Activated T-cell treated with anti-CD3 and anti-CD28 coated beads, Interleukin-2, amount 50 U/mL, for 24 hours (primary cell): ENCODE data around the gene MAN1C1.

Experiments
- DNase-seq: peaks from one replicate; pipeline ENCODE4 v3.0.0-alpha.2; 2020
- H3K27ac Mint-ChIP-seq: 2 replicates; pipeline ENCODE4 v1.8.0; 2020; ENCODE audit warnings: mild to moderate bottlenecking, mixed read lengths
- H3K27me3 Mint-ChIP-seq: 2 replicates; pipeline ENCODE4 v1.8.0; 2020; ENCODE audit warnings: mixed read lengths
- H3K36me3 Mint-ChIP-seq: 2 replicates; pipeline ENCODE4 v1.8.0; 2020; ENCODE audit warnings: low read depth, mixed read lengths
- H3K4me1 Mint-ChIP-seq: 2 replicates; pipeline ENCODE4 v1.8.0; 2020; ENCODE audit warnings: low read depth, mixed read lengths
- H3K4me3 Mint-ChIP-seq: 2 replicates; pipeline ENCODE4 v1.8.0; 2020; ENCODE audit warnings: mild to moderate bottlenecking, moderate library complexity, mixed read lengths
- H3K9me3 Mint-ChIP-seq: 2 replicates; pipeline ENCODE4 v1.8.0; 2020; ENCODE audit warnings: mixed read lengths

The MAN1C1 gene

DNA sequence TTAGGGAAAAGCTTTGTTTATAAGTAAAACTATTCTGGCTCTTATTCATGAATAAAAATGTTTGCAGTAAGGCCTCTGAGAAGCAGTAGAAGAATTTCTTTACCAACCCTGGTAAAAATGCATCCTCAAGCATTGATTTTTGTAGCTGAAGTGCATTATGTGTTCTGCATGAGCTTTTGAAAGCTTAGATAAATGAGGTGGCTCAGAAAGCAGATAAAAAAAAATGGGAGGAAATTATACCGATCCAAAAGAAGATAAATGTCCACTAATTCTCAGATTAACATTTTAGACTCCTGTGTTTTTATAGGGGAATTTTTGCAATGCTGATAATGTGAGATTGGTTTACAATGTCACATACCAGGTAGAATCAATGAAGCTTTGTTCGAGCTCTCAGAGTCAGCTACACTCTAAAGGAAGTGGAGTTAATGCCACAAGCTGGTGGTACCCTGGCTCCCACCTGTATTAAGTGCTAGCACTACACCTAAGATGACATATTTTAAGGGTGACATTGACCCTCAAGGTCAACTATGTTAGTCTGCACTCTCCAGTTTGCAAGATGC lies 97.9 kb downstream of the MAN1C1 start:
- Mint-ChIP-seq H3K27me3 (no peaks in the 10 kb centered on the region), H3K4me1 (peaks cover 56% of the 10 kb centered on the region), H3K36me3 (no peaks in the 10 kb centered on the region), H3K9me3 (no peaks in the 10 kb centered on the region), H3K4me3 (no peak overlapping the region), H3K27ac (no peak overlapping the region)
- DNase-seq = no peak

DNA sequence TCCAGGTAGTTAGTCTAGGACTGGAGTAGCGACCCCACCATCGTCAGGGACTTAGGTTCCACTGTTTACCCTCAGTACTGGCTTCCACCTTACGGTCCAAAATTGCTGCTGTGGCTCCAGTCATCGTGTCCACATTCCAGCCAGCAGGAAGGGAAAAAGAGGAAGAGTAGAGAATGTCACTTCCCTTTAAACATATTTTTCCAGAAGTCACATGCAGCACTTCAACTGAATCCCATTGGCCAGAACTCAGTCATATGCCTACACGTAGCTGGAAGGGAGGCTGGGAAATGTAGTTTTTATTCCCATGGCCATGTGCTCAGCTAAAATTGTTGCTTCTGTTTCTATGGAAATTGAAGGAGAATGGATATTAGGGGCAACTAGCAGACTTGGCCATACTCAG lies 99.3 kb downstream of the MAN1C1 start:
- H3K27ac Mint-ChIP-seq = no peak overlapping the region
- DNase-seq = peak; percentile 23
- no peak overlapping the region for H3K4me3 Mint-ChIP-seq
- H3K4me1 Mint-ChIP-seq = peaks cover 51% of the 10 kb centered on the region
- no peaks in the 10 kb centered on the region for H3K36me3 Mint-ChIP-seq
- no peaks in the 10 kb centered on the region for H3K27me3 Mint-ChIP-seq
- no peaks in the 10 kb centered on the region for H3K9me3 Mint-ChIP-seq

DNA sequence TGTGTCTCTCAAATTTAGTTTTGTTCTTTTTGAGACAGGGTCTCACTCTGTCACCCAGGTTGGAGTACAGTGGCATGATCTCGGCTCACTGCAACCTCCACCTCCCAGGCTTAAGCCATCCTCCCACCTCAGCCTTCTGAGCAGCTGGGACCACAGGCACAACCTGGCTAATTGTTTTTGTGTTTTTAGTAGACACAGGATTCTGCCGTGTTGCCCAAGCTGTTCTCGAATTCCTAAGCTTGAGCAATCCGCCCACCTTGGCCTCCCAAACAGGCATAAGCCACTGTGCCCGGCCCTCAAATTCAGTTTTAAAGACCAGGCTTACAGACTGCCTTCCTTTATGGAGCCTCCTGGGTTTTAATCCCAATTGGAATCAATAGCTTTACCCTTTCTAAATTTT lies 99.7 kb downstream of the MAN1C1 start:
- no peak for DNase-seq
- no peaks in the 10 kb centered on the region for H3K27me3 Mint-ChIP-seq
- H3K36me3 Mint-ChIP-seq = no peaks in the 10 kb centered on the region
- no peaks in the 10 kb centered on the region for H3K9me3 Mint-ChIP-seq
- peaks cover 48% of the 10 kb centered on the region for H3K4me1 Mint-ChIP-seq
- no peak overlapping the region for H3K27ac Mint-ChIP-seq
- no peak overlapping the region for H3K4me3 Mint-ChIP-seq

DNA sequence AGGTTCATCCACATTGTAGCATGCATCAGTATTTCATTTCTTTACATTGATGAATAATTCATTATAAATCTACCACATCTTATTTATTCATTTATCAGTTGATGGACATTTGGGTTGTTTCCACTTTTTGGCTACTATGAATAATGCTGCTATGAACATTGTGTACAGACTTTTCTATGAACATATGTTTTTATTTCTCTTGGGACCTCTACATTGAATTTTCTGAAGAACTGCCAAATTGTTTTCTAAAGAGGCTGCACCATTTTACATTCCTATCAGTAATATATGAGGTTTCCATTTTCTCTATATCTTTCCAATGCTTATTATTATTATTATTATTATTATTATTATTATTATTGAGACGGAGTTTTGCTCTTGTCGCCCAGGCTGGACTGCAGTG lies 102.1 kb downstream of the MAN1C1 start:
- Mint-ChIP-seq H3K36me3 (no peaks in the 10 kb centered on the region), H3K4me1 (peaks cover 52% of the 10 kb centered on the region), H3K27me3 (no peaks in the 10 kb centered on the region), H3K9me3 (no peaks in the 10 kb centered on the region), H3K4me3 (no peak overlapping the region), H3K27ac (no peak overlapping the region)
- no peak for DNase-seq

DNA sequence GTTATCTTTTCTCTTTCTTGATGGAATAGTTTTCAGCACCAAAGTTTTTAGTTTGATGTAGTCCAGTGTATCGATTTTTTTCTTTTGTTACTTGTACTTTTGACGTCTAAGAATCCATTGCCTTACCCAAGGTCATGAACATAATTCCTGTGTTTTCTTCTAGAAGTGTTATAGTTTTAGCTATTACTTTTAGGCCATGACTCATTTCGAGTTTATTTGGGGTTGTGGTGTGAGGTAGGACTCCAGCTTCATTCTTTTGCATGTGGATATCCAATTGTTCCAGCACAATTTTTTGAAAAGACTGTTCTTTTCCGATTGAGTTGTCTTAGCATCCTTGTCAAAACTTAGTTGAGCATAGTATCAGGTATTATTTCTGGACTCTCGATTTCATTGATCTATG lies 104.0 kb downstream of the MAN1C1 start:
- Mint-ChIP-seq H3K4me3 (no peak overlapping the region), H3K9me3 (no peaks in the 10 kb centered on the region), H3K27ac (no peak overlapping the region), H3K27me3 (no peaks in the 10 kb centered on the region), H3K36me3 (no peaks in the 10 kb centered on the region), H3K4me1 (peaks cover 49% of the 10 kb centered on the region)
- no peak for DNase-seq

DNA sequence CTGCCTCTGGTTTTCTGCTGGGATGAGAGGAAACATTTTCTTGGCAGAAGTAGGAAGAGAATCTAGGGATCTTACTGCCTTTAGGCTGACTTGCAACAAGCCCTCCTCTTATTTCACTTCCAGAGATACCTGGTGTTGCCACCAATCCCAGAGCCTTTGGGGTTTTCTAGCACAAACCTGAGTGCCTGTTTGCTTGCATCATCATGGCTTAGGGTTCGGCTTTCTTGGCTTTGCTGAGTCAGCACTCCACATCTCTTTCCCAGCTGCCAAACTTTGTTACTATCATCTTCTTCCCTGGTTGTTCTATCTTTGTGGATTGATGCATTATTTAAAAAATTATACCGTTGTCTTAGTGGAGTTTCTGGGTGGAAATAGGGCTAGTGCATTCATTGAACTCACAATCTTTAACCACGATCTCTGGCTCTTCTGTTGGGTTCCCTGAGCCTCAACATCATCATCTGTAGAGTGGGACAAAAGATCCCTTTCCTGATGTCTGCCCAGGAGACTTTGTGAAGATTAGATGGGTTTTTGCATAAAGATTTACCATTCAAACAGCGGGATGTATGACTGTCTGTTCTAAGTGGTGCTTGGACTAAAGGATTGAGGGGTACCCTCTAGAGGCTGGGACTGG lies 106.8 kb downstream of the MAN1C1 start:
- no peak overlapping the region for H3K4me3 Mint-ChIP-seq
- H3K4me1 Mint-ChIP-seq = peaks cover 68% of the 10 kb centered on the region
- DNase-seq = no peak
- H3K36me3 Mint-ChIP-seq = no peaks in the 10 kb centered on the region
- H3K9me3 Mint-ChIP-seq = no peaks in the 10 kb centered on the region
- H3K27ac Mint-ChIP-seq = no peak overlapping the region
- H3K27me3 Mint-ChIP-seq = peaks cover 5% of the 10 kb centered on the region

DNA sequence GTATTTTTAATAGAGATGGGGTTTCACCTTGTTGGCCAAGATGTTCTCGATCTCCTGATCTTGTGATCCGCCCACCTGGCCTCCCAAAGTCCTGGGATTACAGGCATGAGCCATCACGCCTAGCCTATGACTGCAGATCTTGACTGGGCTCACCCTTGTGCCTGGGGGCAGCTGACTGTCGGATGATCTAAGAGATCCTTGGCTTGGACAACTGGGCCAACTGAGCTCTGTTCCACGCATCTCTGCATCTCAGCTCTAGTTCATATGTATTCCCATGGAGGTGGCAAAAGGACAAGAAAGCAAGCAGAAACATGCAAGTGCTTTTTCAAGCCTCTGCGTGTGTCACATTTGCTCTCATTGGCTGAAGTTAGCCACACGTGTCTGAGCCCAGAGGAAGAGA lies 107.6 kb downstream of the MAN1C1 start:
- Mint-ChIP-seq H3K36me3 (no peaks in the 10 kb centered on the region), H3K4me1 (peaks cover 73% of the 10 kb centered on the region), H3K4me3 (no peak overlapping the region), H3K9me3 (no peaks in the 10 kb centered on the region), H3K27me3 (peaks cover 9% of the 10 kb centered on the region), H3K27ac (no peak overlapping the region)
- no peak for DNase-seq

DNA sequence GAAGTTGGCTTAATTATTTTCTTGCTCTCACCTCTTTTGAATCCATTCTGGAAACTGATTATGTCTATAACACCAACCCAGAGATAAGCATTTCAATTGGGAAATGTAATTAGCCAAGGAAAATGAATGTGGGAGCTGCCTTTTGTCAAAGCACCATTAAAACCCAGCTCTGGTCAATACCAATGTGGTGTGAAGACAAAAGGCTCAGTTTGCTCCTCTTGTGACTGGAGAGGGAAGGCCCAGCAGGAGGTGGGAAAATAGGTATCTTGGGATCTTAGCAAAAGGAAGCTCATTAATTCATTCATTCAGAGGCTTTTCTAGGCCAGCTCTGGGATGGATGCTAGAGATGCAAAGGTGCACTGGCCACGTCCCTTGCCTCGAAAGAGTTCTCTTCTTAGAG lies 108.4 kb downstream of the MAN1C1 start:
- DNase-seq = no peak
- Mint-ChIP-seq H3K27ac (no peak overlapping the region), H3K36me3 (no peaks in the 10 kb centered on the region), H3K4me1 (peaks cover 79% of the 10 kb centered on the region), H3K9me3 (no peaks in the 10 kb centered on the region), H3K27me3 (peaks cover 10% of the 10 kb centered on the region), H3K4me3 (no peak overlapping the region)

DNA sequence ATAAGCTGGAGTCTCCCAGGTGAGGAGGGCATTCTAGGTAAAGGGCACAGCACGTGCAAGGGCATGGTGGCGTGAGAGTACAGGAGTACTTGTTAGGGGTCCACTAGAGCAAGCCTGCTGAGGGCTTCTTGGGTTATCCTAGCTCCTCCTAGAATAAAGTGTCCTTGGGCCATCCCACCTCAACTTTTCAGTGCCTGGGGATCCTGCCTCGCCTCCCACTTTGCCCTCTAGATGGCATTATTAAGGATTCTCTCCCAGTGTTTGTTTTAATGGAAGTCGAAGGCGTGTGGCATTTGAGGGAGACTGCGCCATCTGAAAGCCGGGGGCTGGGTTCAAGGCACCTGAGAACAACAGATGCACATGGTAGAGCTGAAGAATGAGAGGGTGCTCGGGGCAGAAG lies 108.9 kb downstream of the MAN1C1 start:
- no peaks in the 10 kb centered on the region for H3K36me3 Mint-ChIP-seq
- DNase-seq = no peak
- no peak overlapping the region for H3K27ac Mint-ChIP-seq
- peaks cover 10% of the 10 kb centered on the region for H3K27me3 Mint-ChIP-seq
- no peak overlapping the region for H3K4me3 Mint-ChIP-seq
- H3K4me1 Mint-ChIP-seq = peaks cover 83% of the 10 kb centered on the region
- no peaks in the 10 kb centered on the region for H3K9me3 Mint-ChIP-seq

DNA sequence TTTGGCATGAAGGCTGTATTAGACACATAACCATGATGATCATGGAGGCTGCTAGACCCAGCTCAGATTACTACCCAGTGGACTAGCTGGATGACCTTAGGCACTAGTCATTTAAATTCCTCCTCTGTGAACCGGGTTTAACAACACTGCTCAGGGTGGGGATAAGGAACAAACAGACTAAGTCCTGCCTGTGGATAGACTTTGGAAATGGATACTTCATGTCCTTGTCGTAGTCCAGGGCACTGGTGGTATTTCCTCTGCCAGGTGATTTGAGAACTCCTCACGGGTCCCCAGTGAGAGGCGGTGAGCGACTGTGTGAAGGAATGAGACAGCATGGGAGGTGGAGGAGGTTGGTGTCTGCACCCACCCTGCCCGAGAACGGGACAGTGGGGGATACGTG lies 110.5 kb downstream of the MAN1C1 start:
- no peaks in the 10 kb centered on the region for H3K9me3 Mint-ChIP-seq
- DNase-seq = no peak
- peaks cover 10% of the 10 kb centered on the region for H3K27me3 Mint-ChIP-seq
- H3K4me3 Mint-ChIP-seq = no peak overlapping the region
- H3K4me1 Mint-ChIP-seq = peaks cover 85% of the 10 kb centered on the region
- H3K27ac Mint-ChIP-seq = no peak overlapping the region
- H3K36me3 Mint-ChIP-seq = no peaks in the 10 kb centered on the region

DNA sequence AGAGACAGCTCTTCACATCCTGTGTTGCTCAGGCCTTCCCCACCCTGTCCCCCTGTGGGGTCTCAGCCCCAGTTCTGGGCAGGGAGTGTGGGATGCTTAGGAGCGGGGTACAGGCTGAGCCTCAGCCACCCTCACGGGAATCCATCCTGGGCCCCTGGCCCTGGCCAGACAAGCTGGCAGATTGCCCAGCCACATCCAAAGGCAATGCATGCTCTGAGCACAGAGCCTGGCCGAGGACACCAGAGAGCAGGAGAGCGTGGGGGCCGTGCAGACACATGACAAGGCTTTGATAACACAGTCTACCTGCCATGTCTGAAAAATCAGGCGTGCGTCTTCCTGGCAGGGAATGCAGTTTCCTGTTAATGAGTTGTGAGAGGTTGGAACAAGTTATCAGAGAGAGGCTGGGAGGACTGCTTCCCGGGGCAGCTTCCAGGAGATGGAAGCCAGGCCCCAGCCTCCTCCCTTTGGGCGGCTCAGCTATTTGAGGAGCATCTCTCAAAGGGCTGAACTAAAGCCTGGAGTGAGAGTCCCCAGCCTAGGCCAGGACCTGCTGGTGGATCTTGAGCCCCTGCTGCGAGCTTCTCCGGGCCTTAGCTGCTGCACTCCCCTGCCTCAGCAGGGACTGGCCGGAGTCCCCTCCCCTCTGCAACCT lies 111.2 kb downstream of the MAN1C1 start:
- Mint-ChIP-seq H3K27ac (no peak overlapping the region), H3K36me3 (no peaks in the 10 kb centered on the region), H3K4me3 (no peak overlapping the region), H3K27me3 (peaks cover 10% of the 10 kb centered on the region), H3K4me1 (peaks cover 83% of the 10 kb centered on the region), H3K9me3 (no peaks in the 10 kb centered on the region)
- no peak for DNase-seq

DNA sequence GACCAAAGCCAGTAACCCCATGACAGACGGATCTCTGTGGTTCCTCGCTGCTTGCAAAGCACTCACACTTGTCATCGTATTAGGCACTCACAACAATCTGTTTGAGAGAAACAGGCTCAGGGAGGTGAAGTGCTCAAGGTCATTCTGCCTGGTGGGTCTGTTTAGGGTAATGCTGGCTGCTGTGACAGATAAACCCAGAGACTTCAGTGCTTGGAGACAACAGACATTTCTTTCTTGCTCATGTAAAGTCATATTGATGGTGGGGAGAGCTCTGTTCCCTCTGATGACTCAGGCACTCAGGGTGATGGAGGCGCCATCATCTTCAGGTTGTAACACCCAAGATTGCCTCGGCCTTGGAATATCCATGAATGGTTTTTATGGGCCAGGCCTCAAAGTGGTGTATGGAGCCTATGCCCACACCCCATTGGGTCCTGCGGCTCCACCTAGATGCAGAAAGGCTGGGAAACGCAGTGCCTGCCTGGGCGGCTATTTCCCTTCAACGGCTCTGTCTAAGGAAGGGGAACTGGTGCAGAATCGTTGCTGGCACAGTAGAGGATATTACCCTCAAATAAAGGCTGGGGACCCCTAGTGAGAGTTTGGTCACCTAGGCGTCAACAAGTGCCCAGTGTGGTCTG lies 111.8 kb downstream of the MAN1C1 start:
- Mint-ChIP-seq H3K4me3 (no peak overlapping the region), H3K27ac (no peak overlapping the region), H3K27me3 (peaks cover 10% of the 10 kb centered on the region), H3K9me3 (no peaks in the 10 kb centered on the region), H3K36me3 (no peaks in the 10 kb centered on the region), H3K4me1 (peaks cover 81% of the 10 kb centered on the region)
- DNase-seq = no peak

DNA sequence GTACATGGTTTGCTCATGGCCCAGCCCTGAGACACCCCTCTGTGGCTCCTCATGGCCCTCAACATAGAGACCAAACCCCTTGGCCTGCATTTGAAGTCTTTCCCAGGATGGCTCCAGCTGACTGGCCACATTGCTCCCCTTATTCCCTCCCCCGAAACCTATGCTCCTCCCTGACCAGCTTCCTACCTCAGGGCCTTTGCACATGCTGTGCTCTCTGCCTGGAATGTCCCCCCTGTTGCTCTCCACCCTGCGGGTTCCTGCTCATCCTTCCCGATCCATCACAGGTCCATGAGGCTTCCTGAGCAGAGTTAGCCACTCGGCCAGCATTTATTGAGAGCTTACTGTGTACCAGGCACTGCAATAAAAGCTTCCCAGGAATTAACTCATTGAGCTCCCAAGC lies 112.5 kb downstream of the MAN1C1 start:
- no peaks in the 10 kb centered on the region for H3K36me3 Mint-ChIP-seq

DNA sequence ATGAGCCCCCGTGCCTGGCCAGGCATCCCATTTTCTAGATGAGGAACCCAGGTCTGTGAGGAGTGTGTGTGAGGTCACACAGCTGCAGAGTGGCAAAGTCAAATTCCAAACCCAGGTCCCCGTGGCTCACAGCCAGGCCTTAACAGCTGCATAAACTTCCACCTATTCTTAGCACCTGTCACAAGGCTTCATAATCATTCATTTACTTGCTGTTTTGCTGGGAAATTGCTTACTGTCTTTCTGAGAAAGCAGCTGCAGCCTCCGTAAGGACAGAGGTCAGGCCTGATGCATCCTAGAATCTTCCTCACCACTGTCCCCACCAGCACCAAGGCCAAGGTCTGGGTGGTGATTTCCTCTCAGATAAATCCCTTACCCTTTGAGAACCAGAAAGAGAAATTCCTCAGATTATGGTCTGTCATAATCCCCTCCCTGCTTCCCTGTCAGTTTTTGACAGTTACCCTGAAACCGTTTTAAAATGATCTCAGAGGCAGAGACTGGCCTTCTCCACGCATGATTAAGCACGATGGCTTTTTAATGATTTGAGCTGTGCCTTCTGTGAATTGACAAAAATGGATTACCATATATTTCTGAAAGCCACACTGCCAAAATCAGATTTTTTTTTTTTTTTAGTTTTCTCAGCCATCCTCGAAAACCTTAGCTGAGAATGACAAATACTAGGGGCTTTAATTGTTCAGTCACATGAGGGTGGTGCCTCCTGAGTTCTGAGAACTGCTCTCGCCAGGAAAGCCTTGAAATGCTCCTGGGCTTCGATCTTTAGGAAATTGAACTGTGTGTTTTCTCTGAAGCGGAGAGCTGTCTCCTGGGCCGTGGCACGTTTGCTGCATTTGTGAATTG lies 113.4 kb downstream of the MAN1C1 start:
- peaks cover 76% of the 10 kb centered on the region for H3K4me1 Mint-ChIP-seq
- peaks cover 10% of the 10 kb centered on the region for H3K27me3 Mint-ChIP-seq
- H3K9me3 Mint-ChIP-seq = no peaks in the 10 kb centered on the region
- H3K36me3 Mint-ChIP-seq = no peaks in the 10 kb centered on the region
- DNase-seq = no peak
- H3K4me3 Mint-ChIP-seq = peak overlapping the region; percentile 33
- H3K27ac Mint-ChIP-seq = peak overlapping the region; percentile 86

More for the DNA sequence above, 112.5 kb downstream of the MAN1C1 start:
- Mint-ChIP-seq H3K9me3 (no peaks in the 10 kb centered on the region), H3K4me3 (no peak overlapping the region), H3K4me1 (peaks cover 78% of the 10 kb centered on the region), H3K27me3 (peaks cover 10% of the 10 kb centered on the region), H3K27ac (no peak overlapping the region)
- no peak for DNase-seq
